H9 (cell line): ENCODE data around the gene ZNF385B. TPM values are rescaled to one million over a fixed set of nuclear protein-coding genes. Genes with fewer than 3 reads are reported as not detected.

ENCODE experiments used
- DNase-seq: peaks from one replicate; pipeline ENCODE4 v3.0.0-alpha.2; 2017
- H2AFZ ChIP-seq: one replicate; pipeline ENCODE4 v1.6.1; 2013; ENCODE audit warnings: mild to moderate bottlenecking, low read length, control low read depth, moderate library complexity
- H2AK5ac ChIP-seq: 2 replicates; pipeline ENCODE4 v1.6.1; 2013; ENCODE audit warnings: low read length, control low read depth, mixed read lengths; ENCODE audit not compliant: insufficient read length
- H2BK120ac ChIP-seq: one replicate; pipeline ENCODE4 v1.6.1; 2013; ENCODE audit warnings: low read depth, mild to moderate bottlenecking, low read length, control low read depth, inconsistent platforms; ENCODE audit not compliant: poor library complexity, severe bottlenecking
- H2BK12ac ChIP-seq: 2 replicates; pipeline ENCODE4 v1.6.1; 2013; ENCODE audit warnings: low read length, control low read depth, mixed read lengths, low read depth; ENCODE audit not compliant: insufficient read length
- H2BK15ac ChIP-seq: 2 replicates; pipeline ENCODE4 v1.6.1; 2013; ENCODE audit warnings: low read depth, low read length, control low read depth
- H2BK20ac ChIP-seq: one replicate; pipeline ENCODE4 v1.6.1; 2013; ENCODE audit warnings: low read depth, mild to moderate bottlenecking, low read length, control low read depth, inconsistent platforms; ENCODE audit not compliant: poor library complexity, severe bottlenecking
- H2BK5ac ChIP-seq: 2 replicates; pipeline ENCODE4 v1.6.1; 2013; ENCODE audit warnings: low read length, control low read depth, mixed read lengths; ENCODE audit not compliant: insufficient read length
- H3K14ac ChIP-seq: 2 replicates; pipeline ENCODE4 v1.6.1; 2013; ENCODE audit warnings: low read length, control low read depth; ENCODE audit not compliant: insufficient read depth
- H3K18ac ChIP-seq: 2 replicates; pipeline ENCODE4 v1.6.1; 2013; ENCODE audit warnings: low read depth, mild to moderate bottlenecking, mixed read lengths, low read length, control low read depth; ENCODE audit not compliant: insufficient read length
- H3K23ac ChIP-seq: 2 replicates; pipeline ENCODE4 v1.6.1; 2013; ENCODE audit warnings: low read length, control low read depth, mixed read lengths, low read depth; ENCODE audit not compliant: insufficient read length
- H3K23me2 ChIP-seq: 2 replicates; pipeline ENCODE4 v1.6.1; 2013; ENCODE audit warnings: low read depth, mild to moderate bottlenecking, mixed read lengths, low read length, control low read depth; ENCODE audit not compliant: insufficient read length, poor library complexity, severe bottlenecking
- H3K27ac ChIP-seq: 2 replicates; pipeline ENCODE4 v1.5.1; 2013; ENCODE audit warnings: low read length, control low read depth, mixed read lengths, low read depth; ENCODE audit not compliant: insufficient read length
- H3K27me3 ChIP-seq: 2 replicates; pipeline ENCODE4 v1.6.1; 2013; ENCODE audit warnings: low read length, control low read depth, inconsistent platforms; ENCODE audit not compliant: insufficient read depth
- H3K4ac ChIP-seq: 2 replicates; pipeline ENCODE4 v1.6.1; 2013; ENCODE audit warnings: low read depth, mild to moderate bottlenecking, control low read depth, inconsistent platforms, low read length, moderate library complexity
- H3K4me1 ChIP-seq: 2 replicates; pipeline ENCODE4 v1.6.1; 2013; ENCODE audit warnings: low read length, control low read depth, inconsistent platforms; ENCODE audit not compliant: insufficient read depth
- H3K4me2 ChIP-seq: 2 replicates; pipeline ENCODE4 v1.6.1; 2013; ENCODE audit warnings: low read length, control low read depth, mixed read lengths; ENCODE audit not compliant: insufficient read length, insufficient read depth
- H3K56ac ChIP-seq: 2 replicates; pipeline ENCODE4 v1.6.1; 2013; ENCODE audit warnings: low read depth, mild to moderate bottlenecking, mixed read lengths, low read length, control low read depth; ENCODE audit not compliant: insufficient read length
- H3K79me1 ChIP-seq: 2 replicates; pipeline ENCODE4 v1.6.1; 2013; ENCODE audit warnings: low read depth, mild to moderate bottlenecking, moderate library complexity, low read length, control low read depth, inconsistent platforms; ENCODE audit not compliant: insufficient read depth, poor library complexity, severe bottlenecking
- H3K79me2 ChIP-seq: 2 replicates; pipeline ENCODE4 v1.6.1; 2013; ENCODE audit warnings: low read length, control low read depth, inconsistent platforms; ENCODE audit not compliant: insufficient read depth
- H3K9ac ChIP-seq: 2 replicates; pipeline ENCODE4 v1.6.1; 2013; ENCODE audit warnings: low read length, control low read depth, mixed read lengths; ENCODE audit not compliant: insufficient read length; ENCODE audit errors: extremely low read depth
- H3K9me3 ChIP-seq: one replicate; pipeline ENCODE4 v1.6.1; 2013; ENCODE audit warnings: low read depth, low read length, inconsistent platforms; ENCODE audit not compliant: control insufficient read depth
- H3T11ph ChIP-seq: one replicate; pipeline ENCODE4 v1.6.1; 2013; ENCODE audit warnings: mild to moderate bottlenecking, low read length, control low read depth, inconsistent platforms
- H4K20me1 ChIP-seq: one replicate; pipeline ENCODE4 v1.6.1; 2013; ENCODE audit not compliant: control insufficient read depth, insufficient read length, insufficient read depth
- H4K5ac ChIP-seq: 2 replicates; pipeline ENCODE4 v1.6.1; 2013; ENCODE audit warnings: low read depth, mild to moderate bottlenecking, mixed read lengths, low read length, control low read depth; ENCODE audit not compliant: insufficient read length
- H4K8ac ChIP-seq: replicated peaks from 2 replicates; pipeline ENCODE4 v1.6.1; 2013; ENCODE audit warnings: low read length, control low read depth, mixed read lengths, low read depth; ENCODE audit not compliant: insufficient read length
- H4K91ac ChIP-seq: 2 replicates; pipeline ENCODE4 v1.6.1; 2013; ENCODE audit warnings: low read depth, mild to moderate bottlenecking, moderate library complexity, mixed read lengths, low read length, control low read depth; ENCODE audit not compliant: insufficient read length
- H3K27ac Mint-ChIP-seq, 3 experiments: 2 replicates in 2 of 3; 3 replicates in 1 of 3; pipeline ENCODE4 v1.8.0; 2020 to 2021; ENCODE audit warnings: mixed read lengths in 3 of 3, mild to moderate bottlenecking in 1 of 3, moderate library complexity in 1 of 3
- H3K27me3 Mint-ChIP-seq: 2 replicates; pipeline ENCODE4 v1.8.0; 2021; ENCODE audit warnings: low read depth, mild to moderate bottlenecking, moderate library complexity, mixed read lengths
- H3K36me3 Mint-ChIP-seq, 3 experiments: 2 replicates in 2 of 3; 3 replicates in 1 of 3; pipeline ENCODE4 v1.8.0; 2020 to 2021; ENCODE audit warnings: low read depth in 3 of 3, mixed read lengths in 3 of 3; ENCODE audit not compliant: insufficient read depth in 1 of 3
- H3K4me1 Mint-ChIP-seq, 2 experiments: 2 replicates each; pipeline ENCODE4 v1.8.0; 2020; ENCODE audit warnings: mixed read lengths in 2 of 2
- H3K4me3 Mint-ChIP-seq, 2 experiments: 2 replicates in 1 of 2; 3 replicates in 1 of 2; pipeline ENCODE4 v1.8.0; 2020 to 2021; ENCODE audit warnings: mild to moderate bottlenecking in 2 of 2, mixed read lengths in 2 of 2, moderate library complexity in 1 of 2
- H3K9me3 Mint-ChIP-seq, 2 experiments: 2 replicates in 1 of 2; 3 replicates in 1 of 2; pipeline ENCODE4 v1.8.0; 2020; ENCODE audit warnings: mild to moderate bottlenecking in 2 of 2, mixed read lengths in 2 of 2, moderate library complexity in 1 of 2
- CTCF ChIP-seq: fragments of 200-600 bp; sonication (generic); conservative IDR thresholded peaks from 3 replicates; pipeline ENCODE4 v1.8.0; 2021; ENCODE audit warnings: antibody characterized with exemption, mild to moderate bottlenecking
- WGBS: extraction: QIAGEN DNeasy Blood & Tissue Kit; methylation state at CpG from one replicate; pipeline ENCODE4 v1.1.7; 2013; ENCODE audit warnings: missing lambda C conversion rate, low lambda C conversion rate, mixed read lengths; ENCODE audit not compliant: insufficient read length; ENCODE audit errors: extremely low coverage; 5-methylcytosine and 5-hydroxymethylcytosine counted together
- total RNA-seq: library from RNA; stranded (reverse); gene quantifications from 2 replicates; pipeline ENCODE4 v1.2.1, GENCODE V29; 2021

The ZNF385B gene
- total RNA-seq, 1 experiment from 2014 or later = 2.1 TPM

- H3K9me3 ChIP-seq = no peaks in the 10 kb centered on the region
- no peak overlapping the region for H3K4ac ChIP-seq
- H3K56ac ChIP-seq = no peak overlapping the region
- Mint-ChIP-seq H3K36me3 (no peaks in the 10 kb centered on the region), H3K27me3 (no peaks in the 10 kb centered on the region), H3K4me3 (no peak overlapping the region), H3K4me1 (peaks cover 0 to 3% of the 10 kb centered on the region in 2 experiments; a peak in 1 of 4 replicates), H3K9me3 (no peaks in the 10 kb centered on the region; a peak in 1 of 5 replicates), H3K27ac (no peak overlapping the region)
- H3K27me3 ChIP-seq = no peaks in the 10 kb centered on the region
- H3K18ac ChIP-seq = no peak overlapping the region
- no peak for DNase-seq
- H3K14ac ChIP-seq = no peak overlapping the region
- H3K4me1 ChIP-seq = no peaks in the 10 kb centered on the region
- no peak overlapping the region for H2BK20ac ChIP-seq
- H4K5ac ChIP-seq = no peak overlapping the region
- no peak overlapping the region for H4K8ac ChIP-seq
- no peak for TF ChIP-seq CTCF
- H3K27ac ChIP-seq = no peak overlapping the region
- H2BK120ac ChIP-seq = no peak overlapping the region
- no peak overlapping the region for H2BK15ac ChIP-seq
- H3K79me2 ChIP-seq = no peaks in the 10 kb centered on the region
- H2AFZ ChIP-seq = no peak overlapping the region
- no CpG with 5 or more reads among the region's 1 CpG for WGBS
- H4K91ac ChIP-seq = no peak overlapping the region
- H3K23ac ChIP-seq = no peak overlapping the region
- H3T11ph ChIP-seq = no peak overlapping the region
- no peak overlapping the region for H2BK12ac ChIP-seq
- H3K79me1 ChIP-seq = no peaks in the 10 kb centered on the region
- no peak overlapping the region for H3K4me2 ChIP-seq
- no peaks in the 10 kb centered on the region for H3K23me2 ChIP-seq
- no peak overlapping the region for H2AK5ac ChIP-seq
- no peak overlapping the region for H3K9ac ChIP-seq
- no peaks in the 10 kb centered on the region for H4K20me1 ChIP-seq
- no peak overlapping the region for H2BK5ac ChIP-seq
Observed at GRCh38 chr2:179703702-179704101, 157.7 kb downstream of the ZNF385B start.
